Sigmoid colon (tissue), 7 donors: Measurements from ENCODE around the gene MTAP. TPM values are rescaled to one million over a fixed set of nuclear protein-coding genes. Genes with fewer than 3 reads are reported as not detected.

Experiments used
- DNase-seq: peaks from one replicate; pipeline ENCODE4 v3.0.0-alpha.2; 2019
- H3K27ac ChIP-seq, 4 donors: fragments of 200-600 bp; sonication (generic); one replicate each; pipeline ENCODE4 v1.5.1; 2016 to 2019; ENCODE audit warnings: mild to moderate bottlenecking in 1 of 4
- H3K27me3 ChIP-seq, 3 donors: fragments of 200-600 bp; sonication (generic); one replicate each; pipeline ENCODE4 v1.5.1; 2019; ENCODE audit warnings: mild to moderate bottlenecking in 1 of 3
- H3K36me3 ChIP-seq, 4 donors: fragments of 200-600 bp; sonication (generic); one replicate each; pipeline ENCODE4 v1.5.1; 2016 to 2019
- H3K4me1 ChIP-seq, 4 donors: fragments of 200-600 bp; sonication (generic); one replicate each; pipeline ENCODE4 v1.5.1; 2017 to 2019
- H3K4me3 ChIP-seq, 4 donors: fragments of 200-600 bp; sonication (generic); one replicate each; pipeline ENCODE4 v1.5.1; 2017 to 2019; ENCODE audit warnings: mild to moderate bottlenecking in 2 of 4, moderate library complexity in 1 of 4
- H3K9me3 ChIP-seq, 4 donors: fragments of 200-600 bp in 3 of 4; sonication (generic) in 3 of 4; one replicate each; pipeline versions ENCODE4 v1.5.1 to v1.6.1; 2013 to 2019
- EP300 ChIP-seq, 4 donors: sonication (generic); formaldehyde crosslinking; IDR thresholded peaks; one replicate each; pipeline ENCODE4 v1.6.1; 2017; ENCODE audit warnings: antibody characterized with exemption in 4 of 4
- POLR2A ChIP-seq, 2 donors: fragments of 450-650 bp; IDR thresholded peaks; one replicate each; pipeline ENCODE4 v1.6.1; 2016; ENCODE audit warnings: antibody characterized with exemption in 2 of 2, mild to moderate bottlenecking in 2 of 2, moderate library complexity in 2 of 2
- POLR2AphosphoS5 ChIP-seq, 4 donors: sonication (generic); formaldehyde crosslinking; IDR thresholded peaks; one replicate each; pipeline ENCODE4 v1.6.1; 2017; ENCODE audit warnings: antibody characterized with exemption in 4 of 4
- WGBS, 2 donors: extraction: QIAGEN DNeasy Blood & Tissue Kit; methylation state at CpG; one replicate each; pipeline ENCODE4 v1.1.7; 2013; 5-methylcytosine and 5-hydroxymethylcytosine counted together
- intact Hi-C: fragments of 100-400 bp; cut with DNase I; formaldehyde crosslinking; loops from one replicate; pipeline ENCODE4 v1.15.1; 2023
- polyA plus RNA-seq, 3 donors: library from polyadenylated mRNA; stranded (reverse); fragments of 200-250 nt; gene quantifications; one replicate each; pipeline ENCODE4 v1.2.3, GENCODE V29; 2013
- total RNA-seq, 4 donors: library from RNA; depleted of rRNA; stranded (reverse); fragments of >200 nt; gene quantifications; one replicate each; pipeline ENCODE4 v1.1.0, GENCODE V29; 2016
- TF ChIP-seq, protein P1 (sequence below), 4 experiments: fragments of 450-650 bp in 3 of 4; fragments of 200-600 bp in 1 of 4; IDR thresholded peaks; one replicate each; pipeline ENCODE4 v1.5.1; 2016 to 2019; ENCODE audit warnings: antibody characterized with exemption in 4 of 4, mild to moderate bottlenecking in 3 of 4, moderate library complexity in 2 of 4
- donor health status: healthy with polysubstance abuse.
- donor health status: Bipolar disorder and iron deficiency.
- donor health status: healthy.

MTAP gene
- total and polyA plus RNA-seq, 7 donors, result 7.6 to 28.5 (median 19.9) TPM

DNA sequence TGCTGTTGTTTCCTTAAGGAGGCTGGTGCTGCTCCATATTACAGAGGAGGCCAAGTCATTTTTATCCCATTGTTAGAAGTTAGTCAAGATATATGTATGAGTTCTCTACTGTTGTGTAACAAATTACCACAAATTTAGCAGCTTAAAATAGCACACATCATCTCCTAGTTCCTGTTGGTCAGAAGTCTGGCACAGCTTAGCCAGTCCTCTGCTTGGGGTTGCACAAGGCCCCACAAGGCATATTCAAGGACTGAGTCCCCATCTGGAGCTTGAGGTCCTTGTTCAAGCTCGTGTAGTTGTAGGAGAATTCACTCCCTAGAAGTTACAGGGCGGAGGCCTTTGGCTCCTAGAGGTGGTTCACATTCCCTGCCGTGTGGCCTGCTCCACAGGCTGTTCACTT is 14.7 kb downstream of the MTAP start:
- Histone ChIP-seq H3K27ac (no peak overlapping the region), H3K4me1 (peaks cover 0 to 17% (median 5%) of the 10 kb centered on the region in 4 donors), H3K36me3 (peaks cover 8 to 52% (median 15%) of the 10 kb centered on the region in 4 donors), H3K27me3 (no peaks in the 10 kb centered on the region), H3K9me3 (no peaks in the 10 kb centered on the region), H3K4me3 (no peak overlapping the region)
- DNase-seq, result no peak
- intact Hi-C loops, result loop anchor here (10.0 kb wide), 1 partner anchor 218 kb away; no protein-coding TSS in a partner anchor
- TF ChIP-seq POLR2A (IDR thresholded peaks at IDR 0.05) (no peak), EP300 (IDR thresholded peaks at IDR 0.05) (no peak), POLR2AphosphoS5 (IDR thresholded peaks at IDR 0.05) (no peak)
- TF ChIP-seq, protein P1, sequence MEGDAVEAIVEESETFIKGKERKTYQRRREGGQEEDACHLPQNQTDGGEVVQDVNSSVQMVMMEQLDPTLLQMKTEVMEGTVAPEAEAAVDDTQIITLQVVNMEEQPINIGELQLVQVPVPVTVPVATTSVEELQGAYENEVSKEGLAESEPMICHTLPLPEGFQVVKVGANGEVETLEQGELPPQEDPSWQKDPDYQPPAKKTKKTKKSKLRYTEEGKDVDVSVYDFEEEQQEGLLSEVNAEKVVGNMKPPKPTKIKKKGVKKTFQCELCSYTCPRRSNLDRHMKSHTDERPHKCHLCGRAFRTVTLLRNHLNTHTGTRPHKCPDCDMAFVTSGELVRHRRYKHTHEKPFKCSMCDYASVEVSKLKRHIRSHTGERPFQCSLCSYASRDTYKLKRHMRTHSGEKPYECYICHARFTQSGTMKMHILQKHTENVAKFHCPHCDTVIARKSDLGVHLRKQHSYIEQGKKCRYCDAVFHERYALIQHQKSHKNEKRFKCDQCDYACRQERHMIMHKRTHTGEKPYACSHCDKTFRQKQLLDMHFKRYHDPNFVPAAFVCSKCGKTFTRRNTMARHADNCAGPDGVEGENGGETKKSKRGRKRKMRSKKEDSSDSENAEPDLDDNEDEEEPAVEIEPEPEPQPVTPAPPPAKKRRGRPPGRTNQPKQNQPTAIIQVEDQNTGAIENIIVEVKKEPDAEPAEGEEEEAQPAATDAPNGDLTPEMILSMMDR (IDR thresholded peaks at IDR 0.05), result no peak
- WGBS, 2 donors, result 85 to 86% methylated on average over 3 of the region's 3 CpGs

DNA sequence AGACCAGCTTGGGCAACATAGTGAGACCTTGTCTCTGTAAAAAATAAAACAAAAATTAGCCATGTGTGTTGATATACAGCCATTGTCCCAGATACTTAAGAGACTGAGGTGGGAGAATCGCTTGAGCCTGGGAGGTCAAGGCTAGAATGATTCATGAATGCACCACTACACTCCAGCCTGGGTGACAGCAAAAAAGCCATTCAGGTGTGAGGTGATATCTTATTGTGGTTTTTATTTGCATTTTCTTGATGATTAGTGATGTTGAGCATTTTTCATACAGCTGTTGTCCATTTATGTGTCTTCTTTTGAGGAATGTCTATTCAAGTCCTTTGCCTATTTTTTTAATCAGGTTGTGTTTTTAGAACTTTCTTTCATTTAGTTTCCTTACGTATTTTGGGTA is 23.2 kb downstream of the MTAP start:
- peaks cover 0 to 2% (median 0%) of the 10 kb centered on the region in 4 donors for H3K4me1 ChIP-seq
- peaks cover 0 to 57% (median 10%) of the 10 kb centered on the region in 4 donors for H3K36me3 ChIP-seq
- H3K4me3 ChIP-seq, result no peak overlapping the region
- DNase-seq, result no peak
- H3K27ac ChIP-seq, result no peak overlapping the region
- WGBS, 2 donors, result 97 to 98% methylated on average over 2 of the region's 2 CpGs
- H3K27me3 ChIP-seq, result no peaks in the 10 kb centered on the region
- intact Hi-C loops, result no loop called here
- TF ChIP-seq POLR2A (IDR thresholded peaks at IDR 0.05) (no peak), POLR2AphosphoS5 (IDR thresholded peaks at IDR 0.05) (no peak)
- TF ChIP-seq, protein P1 (IDR thresholded peaks at IDR 0.05), result no peak
- no peaks in the 10 kb centered on the region for H3K9me3 ChIP-seq

DNA sequence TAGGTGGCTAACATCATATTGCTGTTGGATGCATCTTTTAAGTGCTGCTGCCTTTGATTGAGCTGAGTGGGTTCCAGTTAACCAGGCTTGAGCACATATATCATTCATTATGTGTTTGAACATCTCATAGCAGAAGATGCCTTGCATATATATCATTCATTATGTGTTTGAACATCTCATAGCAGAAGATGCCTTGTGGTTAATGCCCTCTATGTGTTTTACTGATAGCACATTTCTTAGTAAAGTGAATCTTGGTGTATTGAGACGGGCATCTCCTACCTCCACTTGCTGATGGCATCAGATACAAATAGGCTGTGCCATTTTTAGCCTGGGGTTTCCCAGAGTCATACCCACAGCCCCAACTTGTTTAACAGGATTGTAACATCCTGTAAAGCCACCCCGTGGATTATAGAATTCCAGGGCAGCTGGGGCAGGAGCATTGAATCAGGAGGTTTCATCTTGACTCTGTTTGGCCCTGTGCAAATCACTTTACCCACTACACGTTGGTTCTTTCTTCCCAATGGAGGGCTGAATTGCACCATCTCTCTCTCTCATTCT is 26.5 kb downstream of the MTAP start:
- Histone ChIP-seq H3K36me3 (peaks cover 0 to 68% (median 10%) of the 10 kb centered on the region in 4 donors), H3K4me3 (no peak overlapping the region), H3K4me1 (peaks cover 0 to 26% (median 10%) of the 10 kb centered on the region in 4 donors), H3K9me3 (no peaks in the 10 kb centered on the region), H3K27me3 (no peaks in the 10 kb centered on the region), H3K27ac (no peak overlapping the region)
- no peak for TF ChIP-seq POLR2AphosphoS5 (IDR thresholded peaks at IDR 0.05)
- TF ChIP-seq, protein P1 (IDR thresholded peaks at IDR 0.05), result no peak
- 83 to 85% methylated on average over 3 of the region's 3 CpGs for WGBS, 2 donors
- intact Hi-C loops, result no loop called here
- no peak for DNase-seq

DNA sequence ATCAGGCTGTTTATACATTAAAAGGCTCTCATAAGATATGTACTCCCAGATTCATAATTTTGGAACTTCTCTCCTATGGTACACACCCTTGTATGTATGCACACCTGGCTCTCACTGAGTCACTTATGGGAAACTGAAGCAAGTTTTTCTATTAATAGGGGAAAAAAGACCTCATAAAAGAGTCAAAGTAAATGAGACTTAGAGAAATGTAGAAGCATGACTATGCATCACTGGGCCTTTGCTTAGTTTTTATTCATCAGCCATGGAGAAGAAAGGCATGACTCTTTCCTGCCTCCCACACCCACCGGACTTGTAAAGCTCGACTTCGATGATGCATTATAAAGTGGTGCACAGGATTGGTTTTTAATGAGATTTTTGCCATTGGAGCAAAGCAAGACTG is 28.2 kb downstream of the MTAP start:
- TF ChIP-seq, protein P1 (IDR thresholded peaks at IDR 0.05), result no peak
- no peak for TF ChIP-seq POLR2A (IDR thresholded peaks at IDR 0.05)
- no peak for TF ChIP-seq EP300 (IDR thresholded peaks at IDR 0.05)
- no peak for TF ChIP-seq POLR2AphosphoS5 (IDR thresholded peaks at IDR 0.05)
- Histone ChIP-seq H3K27me3 (no peaks in the 10 kb centered on the region), H3K9me3 (no peaks in the 10 kb centered on the region), H3K27ac (no peak overlapping the region), H3K4me3 (no peak overlapping the region), H3K36me3 (peaks cover 0 to 68% (median 3%) of the 10 kb centered on the region in 4 donors), H3K4me1 (peaks cover 0 to 26% (median 10%) of the 10 kb centered on the region in 4 donors)
- DNase-seq, result no peak
- intact Hi-C loops, result no loop called here
- 90 to 96% methylated on average over 3 of the region's 3 CpGs for WGBS, 2 donors
